WI38 (cell line): ENCODE data around the gene C19orf33.

Experiments used
- H3K4me3 ChIP-seq: 2 replicates; pipeline ENCODE4 v1.5.1; 2011; ENCODE audit warnings: low read depth, mild to moderate bottlenecking, control low read depth, low read length
- TF ChIP-seq, protein P1 (sequence below): IDR thresholded peaks from 2 replicates; pipeline ENCODE4 v1.5.1; 2012; ENCODE audit warnings: low read depth, mild to moderate bottlenecking, control low read depth, low read length

C19orf33 gene

DNA sequence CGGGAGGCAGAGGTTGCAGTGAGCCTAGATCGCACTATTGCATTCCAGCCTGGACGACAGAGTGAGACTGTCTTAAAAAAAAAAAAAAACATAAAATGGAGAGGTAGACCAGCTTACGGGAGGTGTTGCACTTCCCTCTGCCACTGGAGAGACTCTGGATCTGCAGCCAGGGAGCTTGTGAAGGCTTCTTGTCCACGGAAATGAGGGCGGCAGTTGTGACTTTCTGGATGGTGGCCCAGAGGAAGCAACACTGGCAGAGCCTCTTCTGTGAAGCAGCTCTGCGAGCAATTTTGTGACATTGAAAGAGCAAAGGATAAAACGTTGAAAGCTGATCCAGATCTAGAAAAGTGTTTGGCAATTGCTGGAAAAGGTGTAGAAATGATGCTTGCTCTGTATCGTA lies 29.3 kb upstream of the C19orf33 start:
- TF ChIP-seq, protein P1, sequence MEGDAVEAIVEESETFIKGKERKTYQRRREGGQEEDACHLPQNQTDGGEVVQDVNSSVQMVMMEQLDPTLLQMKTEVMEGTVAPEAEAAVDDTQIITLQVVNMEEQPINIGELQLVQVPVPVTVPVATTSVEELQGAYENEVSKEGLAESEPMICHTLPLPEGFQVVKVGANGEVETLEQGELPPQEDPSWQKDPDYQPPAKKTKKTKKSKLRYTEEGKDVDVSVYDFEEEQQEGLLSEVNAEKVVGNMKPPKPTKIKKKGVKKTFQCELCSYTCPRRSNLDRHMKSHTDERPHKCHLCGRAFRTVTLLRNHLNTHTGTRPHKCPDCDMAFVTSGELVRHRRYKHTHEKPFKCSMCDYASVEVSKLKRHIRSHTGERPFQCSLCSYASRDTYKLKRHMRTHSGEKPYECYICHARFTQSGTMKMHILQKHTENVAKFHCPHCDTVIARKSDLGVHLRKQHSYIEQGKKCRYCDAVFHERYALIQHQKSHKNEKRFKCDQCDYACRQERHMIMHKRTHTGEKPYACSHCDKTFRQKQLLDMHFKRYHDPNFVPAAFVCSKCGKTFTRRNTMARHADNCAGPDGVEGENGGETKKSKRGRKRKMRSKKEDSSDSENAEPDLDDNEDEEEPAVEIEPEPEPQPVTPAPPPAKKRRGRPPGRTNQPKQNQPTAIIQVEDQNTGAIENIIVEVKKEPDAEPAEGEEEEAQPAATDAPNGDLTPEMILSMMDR: no peak

DNA sequence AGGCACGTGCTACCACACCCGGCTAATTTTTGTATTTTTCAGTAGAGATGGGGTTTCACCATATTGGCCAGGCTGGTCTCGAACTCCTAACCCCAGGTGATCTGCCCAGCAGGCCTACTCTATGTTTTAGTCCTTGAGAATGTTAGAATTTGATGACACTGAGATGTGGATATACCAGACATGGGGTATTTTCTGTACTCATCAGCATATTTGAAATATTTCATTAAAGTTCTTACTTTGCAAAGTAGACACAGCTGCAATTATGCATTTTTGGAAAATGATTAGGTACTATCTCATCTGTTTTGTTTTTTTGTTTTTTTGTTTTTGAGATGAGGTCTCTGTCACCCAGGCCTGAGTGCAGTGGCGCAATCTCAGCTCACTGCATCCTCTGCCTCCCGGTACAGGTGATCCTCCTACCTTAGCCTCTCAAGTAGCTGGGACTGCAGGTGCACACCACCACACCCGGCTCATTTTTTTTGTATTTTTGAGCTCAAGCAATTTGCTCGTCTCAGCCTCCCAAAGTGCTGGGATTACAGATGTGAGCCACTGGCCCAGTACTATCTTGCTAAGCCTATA lies 27.0 kb upstream of the C19orf33 start:
- H3K4me3 ChIP-seq: no peak overlapping the region
- TF ChIP-seq, protein P1: no peak

More for the DNA sequence above, 29.3 kb upstream of the C19orf33 start:
- H3K4me3 ChIP-seq: no peak overlapping the region

- TF ChIP-seq, protein P1: no peak
- H3K4me3 ChIP-seq: no peak overlapping the region
Observed at GRCh38 chr19:38277549-38277948, 26.5 kb upstream of the C19orf33 start.

- no peak overlapping the region for H3K4me3 ChIP-seq
- TF ChIP-seq, protein P1: no peak
Observed at GRCh38 chr19:38277969-38278680, 25.9 kb upstream of the C19orf33 start.

GRCh38 chr19:38278751-38279150 lies 25.3 kb upstream of the C19orf33 start:
- TF ChIP-seq, protein P1: no peak
- H3K4me3 ChIP-seq: no peak overlapping the region

DNA sequence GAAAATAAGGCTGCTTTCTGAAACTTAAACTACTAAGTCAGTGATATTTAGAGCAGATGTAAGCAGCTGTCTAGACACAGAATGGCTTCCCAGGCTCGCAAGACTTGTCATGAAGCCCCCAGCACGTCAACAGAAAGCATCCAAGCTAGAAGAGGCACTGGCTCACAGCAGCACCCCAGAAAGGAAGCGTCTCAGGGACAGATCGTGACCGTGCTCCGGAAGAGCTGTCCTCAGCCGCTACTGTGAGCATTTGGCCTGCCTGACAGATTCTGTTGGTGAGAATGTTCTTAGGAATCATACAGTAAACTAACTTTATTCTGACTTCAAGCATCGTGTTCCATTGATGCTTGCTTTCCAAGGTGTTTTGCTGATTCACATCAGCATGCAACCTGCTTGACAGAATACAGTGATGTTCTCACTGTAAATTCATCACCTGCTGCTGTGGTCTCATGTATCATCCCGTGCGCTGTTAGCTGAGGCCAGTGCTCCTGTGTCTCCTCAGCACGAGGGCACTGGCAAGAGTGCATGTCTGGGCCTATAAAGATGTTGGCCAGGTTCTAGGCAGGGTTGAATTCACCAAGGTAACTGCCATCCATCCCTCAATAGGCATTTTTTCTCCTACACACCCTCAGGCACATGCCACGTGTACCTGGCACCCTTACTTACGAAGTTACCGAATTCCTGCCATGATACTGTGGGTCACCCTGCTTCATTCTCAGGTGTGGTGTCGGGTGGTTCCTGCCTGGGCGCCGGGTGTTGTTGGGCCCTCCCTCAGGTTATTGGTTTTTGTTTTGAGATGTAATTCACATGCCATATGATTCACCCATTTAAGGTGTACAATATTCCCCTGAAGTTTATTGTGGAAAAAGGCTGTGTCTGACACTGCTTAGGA lies 23.8 kb upstream of the C19orf33 start:
- H3K4me3 ChIP-seq: no peak overlapping the region
- TF ChIP-seq, protein P1: no peak
